CD14-positive monocyte (primary cell): ENCODE data around the gene KHDC4. TPM values are rescaled to one million over a fixed set of nuclear protein-coding genes. Genes with fewer than 3 reads are reported as not detected.

Experiments used
- DNase-seq, 3 donors: peaks; one replicate each; pipeline ENCODE4 v3.0.0-alpha.2; 2011 to 2022
- H2AFZ ChIP-seq: 2 replicates; pipeline ENCODE4 v1.6.0; 2012; ENCODE audit warnings: mild to moderate bottlenecking, low read depth, low read length, inconsistent platforms; ENCODE audit not compliant: insufficient read depth, poor library complexity, severe bottlenecking
- H3K27ac ChIP-seq, 2 donors: 1 replicate in 1 of 2; 2 replicates in 1 of 2; pipeline ENCODE4 v1.5.1; 2012 to 2013; ENCODE audit warnings: low read length in 2 of 2, control low read depth in 1 of 2, inconsistent platforms in 1 of 2, low read depth in 1 of 2, mild to moderate bottlenecking in 1 of 2
- H3K27me3 ChIP-seq, 2 donors: one replicate each; pipeline versions ENCODE4 v1.6.0 to v1.6.1; 2011 to 2013; ENCODE audit warnings: low read length in 2 of 2; ENCODE audit not compliant: control insufficient read depth in 2 of 2, insufficient read depth in 2 of 2
- H3K36me3 ChIP-seq, 2 donors: replicated peaks in 1 of 2; 1 replicate in 1 of 2; 2 replicates in 1 of 2; pipeline versions ENCODE4 v1.5.1 to v1.6.1; 2012 to 2013; ENCODE audit warnings: low read length in 2 of 2, control low read depth in 1 of 2, inconsistent platforms in 1 of 2, mild to moderate bottlenecking in 1 of 2; ENCODE audit not compliant: insufficient read depth in 2 of 2, control insufficient read depth in 1 of 2
- H3K4me1 ChIP-seq, 2 donors: 1 replicate in 1 of 2; 2 replicates in 1 of 2; pipeline versions ENCODE4 v1.5.1 to v1.6.1; 2012 to 2013; ENCODE audit warnings: low read length in 2 of 2, control low read depth in 1 of 2, inconsistent platforms in 1 of 2, mild to moderate bottlenecking in 1 of 2, moderate library complexity in 1 of 2; ENCODE audit not compliant: insufficient read depth in 2 of 2, control insufficient read depth in 1 of 2
- H3K4me2 ChIP-seq: replicated peaks from 2 replicates; pipeline ENCODE3; 2012; ENCODE audit warnings: low read length, moderate library complexity, mild to moderate bottlenecking; ENCODE audit not compliant: poor library complexity, severe bottlenecking; ENCODE audit errors: extremely low read depth
- H3K4me3 ChIP-seq, 3 experiments: fragments of 200-600 bp in 1 of 3; sonication (generic) in 1 of 3; replicated peaks in 1 of 3; 1 replicate in 2 of 3; 2 replicates in 1 of 3; pipeline ENCODE4 v1.5.1; 2011 to 2013; ENCODE audit warnings: low read length in 3 of 3, mild to moderate bottlenecking in 3 of 3, control low read depth in 2 of 3, low read depth in 2 of 3, inconsistent platforms in 1 of 3, moderate library complexity in 1 of 3
- H3K79me2 ChIP-seq: 2 replicates; pipeline ENCODE4 v1.6.0; 2012; ENCODE audit warnings: mild to moderate bottlenecking, control low read depth, inconsistent platforms, low read length, moderate library complexity; ENCODE audit not compliant: insufficient read depth
- H3K9ac ChIP-seq: 2 replicates; pipeline ENCODE4 v1.6.0; 2017; ENCODE audit warnings: low read length, mild to moderate bottlenecking; ENCODE audit not compliant: insufficient read depth, poor library complexity, severe bottlenecking
- H3K9me3 ChIP-seq, 2 donors: replicated peaks in 1 of 2; 1 replicate in 1 of 2; 2 replicates in 1 of 2; pipeline versions ENCODE4 v1.5.1 to v1.6.1; 2012 to 2013; ENCODE audit warnings: low read length in 2 of 2, control low read depth in 1 of 2; ENCODE audit not compliant: control insufficient read depth in 1 of 2, insufficient read depth in 1 of 2
- H4K20me1 ChIP-seq: 2 replicates; pipeline ENCODE4 v1.6.0; 2012; ENCODE audit warnings: mild to moderate bottlenecking, low read length, control low read depth, moderate library complexity; ENCODE audit not compliant: insufficient read depth
- H3K27ac Mint-ChIP-seq, 7 donors: one replicate each; pipeline ENCODE4 v1.8.0; 2020; ENCODE audit warnings: mild to moderate bottlenecking in 7 of 7, mixed read lengths in 7 of 7, moderate library complexity in 6 of 7, inconsistent platforms in 2 of 7
- H3K27me3 Mint-ChIP-seq, 3 donors: one replicate each; pipeline ENCODE4 v1.8.0; 2021 to 2022; ENCODE audit warnings: low read depth in 3 of 3, mild to moderate bottlenecking in 3 of 3, mixed read lengths in 3 of 3, moderate library complexity in 3 of 3, inconsistent platforms in 1 of 3
- H3K36me3 Mint-ChIP-seq, 2 donors: one replicate each; pipeline ENCODE4 v1.8.0; 2020; ENCODE audit warnings: mixed read lengths in 2 of 2, inconsistent platforms in 1 of 2, mild to moderate bottlenecking in 1 of 2
- H3K4me1 Mint-ChIP-seq: one replicate; pipeline ENCODE4 v1.8.0; 2020; ENCODE audit warnings: mild to moderate bottlenecking, mixed read lengths
- H3K4me3 Mint-ChIP-seq, 2 donors: one replicate each; pipeline ENCODE4 v1.8.0; 2020; ENCODE audit warnings: mild to moderate bottlenecking in 2 of 2, mixed read lengths in 2 of 2, moderate library complexity in 1 of 2
- H3K9me3 Mint-ChIP-seq, 7 donors: one replicate each; pipeline ENCODE4 v1.8.0; 2020 to 2022; ENCODE audit warnings: mixed read lengths in 7 of 7, mild to moderate bottlenecking in 6 of 7, moderate library complexity in 6 of 7, inconsistent platforms in 2 of 7
- CTCF ChIP-seq: fragments of 200-600 bp; IDR thresholded peaks from one replicate; pipeline ENCODE4 v1.8.0; 2022; ENCODE audit warnings: antibody characterized with exemption, mild to moderate bottlenecking
- WGBS: methylation state at CpG from one replicate; pipeline ENCODE4 v1.1.5; 2013; ENCODE audit warnings: missing lambda C conversion rate; ENCODE audit not compliant: insufficient coverage; 5-methylcytosine and 5-hydroxymethylcytosine counted together
- intact Hi-C, 2 donors: fragments of 100-400 bp; cut with micrococcal nuclease; formaldehyde crosslinking; loops; one replicate each; pipeline versions ENCODE4 v1.15.0 to v1.15.1; 2023
- polyA plus RNA-seq, 3 donors: library from polyadenylated mRNA; depleted of rRNA in 1 of 3; unstranded in 2 of 3; stranded (reverse) in 1 of 3; fragments of 300-500 nt in 2 of 3; fragments of >200 nt in 1 of 3; fragmentation: Illumina TruSeq in 2 of 3; gene quantifications; 1 replicate in 2 of 3; 2 replicates in 1 of 3; pipeline ENCODE4 v1.2.3, GENCODE V29; 2012 to 2021

Gene KHDC4
- polyA plus RNA-seq, 3 donors, result 3.4 to 22.0 (median 3.5) TPM

GRCh38 chr1:155884031-155884960 lies 49.9 kb downstream of the KHDC4 start:
- no peak overlapping the region for H2AFZ ChIP-seq
- H4K20me1 ChIP-seq, result no peaks in the 10 kb centered on the region
- Mint-ChIP-seq H3K27ac (peak overlapping the region in 1 of 7 donors; percentile 28), H3K4me3 (no peak overlapping the region), H3K4me1 (no peaks in the 10 kb centered on the region), H3K9me3 (no peaks in the 10 kb centered on the region), H3K27me3 (peaks cover 0 to 2% (median 1%) of the 10 kb centered on the region in 3 donors), H3K36me3 (peaks cover 20 to 31% of the 10 kb centered on the region in 2 donors)
- H3K9ac ChIP-seq, result no peak overlapping the region
- TF ChIP-seq CTCF, result no peak
- H3K27ac ChIP-seq, result no peak overlapping the region
- H3K27me3 ChIP-seq, result no peaks in the 10 kb centered on the region
- H3K4me3 ChIP-seq, result no peak overlapping the region
- H3K4me1 ChIP-seq, result no peaks in the 10 kb centered on the region
- no peaks in the 10 kb centered on the region for H3K79me2 ChIP-seq
- intact Hi-C loops, result no loop called here
- no peak overlapping the region for H3K4me2 ChIP-seq
- 92% methylated on average over 2 of the region's 9 CpGs for WGBS
- no peaks in the 10 kb centered on the region for H3K9me3 ChIP-seq
- no peak for DNase-seq
- H3K36me3 ChIP-seq, result peaks cover 0 to 26% of the 10 kb centered on the region in 2 donors

GRCh38 chr1:155882766-155883165 lies 51.4 kb downstream of the KHDC4 start:
- Histone ChIP-seq H3K4me3 (no peak overlapping the region), H3K36me3 (peaks cover 0 to 26% of the 10 kb centered on the region in 2 donors), H2AFZ (no peak overlapping the region), H3K27ac (no peak overlapping the region), H3K9ac (no peak overlapping the region), H3K4me1 (no peaks in the 10 kb centered on the region), H3K9me3 (no peaks in the 10 kb centered on the region), H4K20me1 (no peaks in the 10 kb centered on the region), H3K4me2 (no peak overlapping the region), H3K79me2 (no peaks in the 10 kb centered on the region), H3K27me3 (no peaks in the 10 kb centered on the region)
- TF ChIP-seq CTCF, result no peak
- no peak overlapping the region for H3K4me3 Mint-ChIP-seq
- intact Hi-C loops, result no loop called here
- H3K27me3 Mint-ChIP-seq, result peaks cover 0 to 2% (median 1%) of the 10 kb centered on the region in 3 donors
- DNase-seq, result no peak
- WGBS, result 100% methylated on average over 1 of the region's 2 CpGs
- no peaks in the 10 kb centered on the region for H3K4me1 Mint-ChIP-seq
- no peak overlapping the region for H3K27ac Mint-ChIP-seq
- H3K9me3 Mint-ChIP-seq, result no peaks in the 10 kb centered on the region
- peaks cover 20 to 32% of the 10 kb centered on the region in 2 donors for H3K36me3 Mint-ChIP-seq
